ENCODE results near the gene GPR27. TPM values are rescaled to one million over a fixed set of nuclear protein-coding genes. Genes with fewer than 3 reads are reported as not detected.

GPR27 gene
- total RNA-seq, 1 experiment from 2014 or later: 15.5 TPM

GRCh38 chr3:71744738-71745137 is 8.9 kb upstream of the GPR27 start:
- no peak overlapping the region for H4K5ac ChIP-seq (ENCODE audit: insufficient read length, low read depth, low read length)
- Mint-ChIP-seq H3K4me1 (no peaks in the 10 kb centered on the region), H3K9me3 (peaks cover 23 to 29% of the 10 kb centered on the region in 2 experiments), H3K27me3 (ENCODE audit: low read depth) (no peaks in the 10 kb centered on the region), H3K27ac (no peak overlapping the region), H3K4me3 (no peak overlapping the region), H3K36me3 (ENCODE audit: insufficient read depth in 1 of 3, low read depth in 3 of 3) (peaks cover 13 to 29% (median 18%) of the 10 kb centered on the region in 3 experiments; a peak in 6 of 7 replicates)
- H3K27ac ChIP-seq (ENCODE audit: insufficient read length, low read depth, low read length): no peak overlapping the region
- H3T11ph ChIP-seq (ENCODE audit: low read length): no peak overlapping the region
- H3K4ac ChIP-seq (ENCODE audit: low read depth, low read length): no peak overlapping the region
- H4K20me1 ChIP-seq (ENCODE audit: control insufficient read depth, insufficient read depth, insufficient read length): no peaks in the 10 kb centered on the region
- no peak overlapping the region for H4K91ac ChIP-seq (ENCODE audit: insufficient read length, low read depth, low read length)
- H2BK20ac ChIP-seq (ENCODE audit: low read depth, low read length, poor library complexity, severe bottlenecking): no peak overlapping the region
- H2BK12ac ChIP-seq (ENCODE audit: insufficient read length, low read depth, low read length): no peak overlapping the region
- H3K4me2 ChIP-seq (ENCODE audit: insufficient read depth, insufficient read length, low read length): no peak overlapping the region
- H3K9ac ChIP-seq (ENCODE audit: extremely low read depth, insufficient read length, low read length): no peak overlapping the region
- no peak overlapping the region for H4K8ac ChIP-seq (replicated peaks; ENCODE audit: insufficient read length, low read depth, low read length)
- no peak overlapping the region for H2AFZ ChIP-seq (ENCODE audit: low read length)
- no peak overlapping the region for H3K14ac ChIP-seq (ENCODE audit: insufficient read depth, low read length)
- no peak overlapping the region for H2BK15ac ChIP-seq (ENCODE audit: low read depth, low read length)
- no peaks in the 10 kb centered on the region for H3K27me3 ChIP-seq (ENCODE audit: insufficient read depth, low read length)
- no peak overlapping the region for H2BK120ac ChIP-seq (ENCODE audit: low read depth, low read length, poor library complexity, severe bottlenecking)
- no peaks in the 10 kb centered on the region for H3K79me1 ChIP-seq (ENCODE audit: insufficient read depth, low read depth, low read length, poor library complexity, severe bottlenecking)
- DNase-seq: no peak
- no peak overlapping the region for H3K23ac ChIP-seq (ENCODE audit: insufficient read length, low read depth, low read length)
- H2BK5ac ChIP-seq (ENCODE audit: insufficient read length, low read length): no peak overlapping the region
- H2AK5ac ChIP-seq (ENCODE audit: insufficient read length, low read length): no peak overlapping the region
- H3K4me1 ChIP-seq (ENCODE audit: insufficient read depth, low read length): no peaks in the 10 kb centered on the region
- no peaks in the 10 kb centered on the region for H3K9me3 ChIP-seq (ENCODE audit: control insufficient read depth, low read depth, low read length)
- H3K23me2 ChIP-seq (ENCODE audit: insufficient read length, low read depth, low read length, poor library complexity, severe bottlenecking): no peaks in the 10 kb centered on the region
- no peak overlapping the region for H3K18ac ChIP-seq (ENCODE audit: insufficient read length, low read depth, low read length)
- TF ChIP-seq CTCF (conservative IDR thresholded peaks at IDR 0.05): no peak
- no peak overlapping the region for H3K56ac ChIP-seq (ENCODE audit: insufficient read length, low read depth, low read length)
- H3K79me2 ChIP-seq (ENCODE audit: insufficient read depth, low read length): no peaks in the 10 kb centered on the region
- WGBS (ENCODE audit: extremely low coverage, insufficient read length, low lambda C conversion rate): no CpG with 5 or more reads among the region's 3 CpGs

Measured in H9 (cell line).